Activated CD4-positive, alpha-beta T cell treated with anti-CD3 and anti-CD28 coated beads, Interleukin-2, amount 10 ng/mL, durations not matched to agents 24 days and 14 days (primary cell): Measurements from ENCODE around the gene KPTN. TPM values are rescaled to one million over a fixed set of nuclear protein-coding genes. Genes with fewer than 3 reads are reported as not detected.

ENCODE experiments used
- DNase-seq: peaks from one replicate; pipeline ENCODE4 v3.0.0; 2022
- H3K27ac Mint-ChIP-seq: one replicate; pipeline ENCODE4 v1.8.0; 2022; ENCODE audit warnings: mild to moderate bottlenecking, mixed read lengths
- H3K27me3 Mint-ChIP-seq: one replicate; pipeline ENCODE4 v1.8.0; 2022; ENCODE audit warnings: mixed read lengths
- H3K36me3 Mint-ChIP-seq: one replicate; pipeline ENCODE4 v1.8.0; 2022; ENCODE audit warnings: low read depth, mild to moderate bottlenecking, mixed read lengths
- H3K4me1 Mint-ChIP-seq: one replicate; pipeline ENCODE4 v1.8.0; 2021; ENCODE audit warnings: mixed read lengths
- H3K4me3 Mint-ChIP-seq: one replicate; pipeline ENCODE4 v1.8.0; 2022; ENCODE audit warnings: mild to moderate bottlenecking, moderate library complexity, mixed read lengths
- H3K9me3 Mint-ChIP-seq: one replicate; pipeline ENCODE4 v1.8.0; 2021; ENCODE audit warnings: mixed read lengths
- intact Hi-C: fragments of 100-400 bp; cut with micrococcal nuclease; formaldehyde crosslinking; loops from one replicate; pipeline ENCODE4 v1.15.1; 2023
- total RNA-seq: library from RNA; stranded (reverse); gene quantifications from 2 replicates; pipeline ENCODE4 v1.2.3, GENCODE V29; 2022

The KPTN gene
- total RNA-seq, 1 donor from 2014 or later = 12.2 TPM

DNA sequence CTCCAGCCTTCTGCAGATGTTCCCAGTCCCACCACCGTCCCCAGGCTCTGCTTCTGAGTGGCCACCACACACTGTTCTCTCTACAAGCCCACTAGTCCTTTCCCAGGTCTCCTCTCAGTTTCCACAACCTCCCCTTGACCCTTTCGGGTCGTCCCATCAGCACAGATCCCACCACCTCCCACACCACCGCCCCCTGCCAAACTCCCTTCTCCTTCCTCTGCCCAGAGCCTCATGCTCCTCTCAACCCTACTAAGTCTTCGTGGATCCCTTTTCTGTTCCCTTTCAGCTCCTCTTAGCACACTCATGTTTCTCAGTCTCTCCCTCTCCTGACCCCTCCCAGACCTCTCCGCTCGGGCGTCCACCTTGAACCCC lies 28.9 kb upstream of the KPTN start:
- Mint-ChIP-seq H3K4me3 (peak overlapping the region; percentile 99), H3K27me3 (no peaks in the 10 kb centered on the region), H3K27ac (peak overlapping the region; percentile 79), H3K36me3 (peaks cover 20% of the 10 kb centered on the region), H3K9me3 (no peaks in the 10 kb centered on the region), H3K4me1 (peaks cover 67% of the 10 kb centered on the region)
- intact Hi-C loops = no loop called here
- no peak for DNase-seq

DNA sequence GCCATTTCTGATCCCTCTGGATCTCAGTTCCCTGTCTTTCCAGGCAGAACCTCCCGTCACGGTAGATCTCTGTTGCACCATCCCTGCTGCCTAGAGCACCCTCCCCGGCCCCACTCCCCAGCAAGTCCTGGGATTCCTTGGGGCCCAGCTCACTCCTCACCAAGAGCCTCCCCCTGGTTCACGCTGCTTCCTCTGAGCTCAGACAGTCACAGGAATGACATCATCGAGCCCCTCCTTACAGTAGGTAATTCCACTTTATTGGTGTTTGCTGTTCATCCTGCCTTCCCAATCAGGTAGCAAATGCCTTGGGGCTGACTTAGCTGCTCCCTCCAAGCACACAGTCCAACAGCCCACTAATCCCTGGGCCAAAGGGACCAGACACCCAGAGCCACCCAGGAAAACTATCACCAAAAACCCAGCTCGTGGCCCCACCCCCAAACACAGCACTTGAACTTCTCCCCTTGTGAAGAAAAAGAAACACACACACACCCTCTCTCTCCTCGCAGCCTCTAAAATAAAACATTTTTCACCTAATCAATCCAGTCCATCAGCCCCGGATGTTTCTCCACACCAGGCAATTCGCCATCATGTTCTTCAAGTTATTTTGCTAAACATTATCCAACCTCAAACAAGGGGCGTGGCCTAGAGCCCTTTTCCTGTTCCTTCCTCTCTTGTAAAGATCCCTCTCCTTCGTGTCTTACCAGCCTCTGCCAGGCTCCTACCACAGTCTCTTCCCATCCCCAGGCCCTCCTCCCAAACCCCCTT lies 28.3 kb upstream of the KPTN start:
- peaks cover 65% of the 10 kb centered on the region for H3K4me1 Mint-ChIP-seq
- no peaks in the 10 kb centered on the region for H3K27me3 Mint-ChIP-seq
- DNase-seq = peak; percentile 79
- H3K9me3 Mint-ChIP-seq = no peaks in the 10 kb centered on the region
- H3K36me3 Mint-ChIP-seq = peaks cover 20% of the 10 kb centered on the region
- intact Hi-C loops = no loop called here
- peak overlapping the region; percentile 79 for H3K27ac Mint-ChIP-seq
- H3K4me3 Mint-ChIP-seq = peak overlapping the region; percentile 99

DNA sequence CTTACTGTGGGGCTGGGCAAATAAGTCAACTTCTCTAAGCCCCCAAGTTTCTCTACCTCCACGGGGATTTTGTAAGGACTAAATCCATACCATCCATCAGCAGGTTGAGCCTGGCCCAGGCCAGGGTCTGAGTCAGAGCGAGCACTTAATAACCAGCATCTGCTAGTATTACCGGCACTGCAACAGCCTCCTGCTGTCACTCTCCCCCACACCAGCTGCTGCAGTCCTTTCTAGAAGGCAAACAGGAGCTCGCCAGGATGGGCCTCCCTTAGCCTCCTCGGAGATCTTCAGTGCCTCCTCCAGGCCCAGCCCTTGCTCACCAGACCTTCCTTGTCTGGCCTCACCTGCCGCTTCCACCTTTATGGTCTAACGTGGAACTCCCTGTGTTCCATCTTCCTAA lies 27.7 kb upstream of the KPTN start:
- H3K9me3 Mint-ChIP-seq = no peaks in the 10 kb centered on the region
- H3K27ac Mint-ChIP-seq = no peak overlapping the region
- peaks cover 20% of the 10 kb centered on the region for H3K36me3 Mint-ChIP-seq
- intact Hi-C loops = no loop called here
- no peak for DNase-seq
- H3K27me3 Mint-ChIP-seq = no peaks in the 10 kb centered on the region
- peak overlapping the region; percentile 99 for H3K4me3 Mint-ChIP-seq
- peaks cover 58% of the 10 kb centered on the region for H3K4me1 Mint-ChIP-seq

DNA sequence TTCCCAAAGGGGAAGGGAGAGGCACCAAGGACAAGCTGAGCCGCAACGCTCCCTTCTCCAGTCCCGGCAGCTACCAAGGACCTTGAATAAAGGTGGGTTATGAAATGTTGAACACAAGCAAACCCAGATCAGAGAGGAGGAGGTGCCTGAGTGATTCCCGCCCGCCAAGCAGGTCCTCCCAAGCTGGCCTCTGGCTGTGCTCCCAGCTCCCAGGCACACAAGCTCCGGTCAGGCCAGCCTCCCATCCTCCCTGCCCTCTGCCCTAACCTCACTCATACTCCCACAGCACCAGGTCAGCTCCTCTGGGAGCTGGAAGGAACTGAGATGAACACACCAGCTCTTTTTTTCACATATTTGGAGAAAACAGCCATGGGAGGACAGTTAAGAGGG lies 27.1 kb upstream of the KPTN start:
- Mint-ChIP-seq H3K4me1 (peaks cover 52% of the 10 kb centered on the region), H3K4me3 (no peak overlapping the region), H3K27me3 (no peaks in the 10 kb centered on the region), H3K27ac (no peak overlapping the region), H3K36me3 (peaks cover 20% of the 10 kb centered on the region), H3K9me3 (no peaks in the 10 kb centered on the region)
- no peak for DNase-seq
- intact Hi-C loops = no loop called here

GRCh38 chr19:47510516-47511127 lies 26.6 kb upstream of the KPTN start:
- no peaks in the 10 kb centered on the region for H3K9me3 Mint-ChIP-seq
- H3K27ac Mint-ChIP-seq = no peak overlapping the region
- H3K36me3 Mint-ChIP-seq = peaks cover 22% of the 10 kb centered on the region
- no peak overlapping the region for H3K4me3 Mint-ChIP-seq
- H3K27me3 Mint-ChIP-seq = no peaks in the 10 kb centered on the region
- DNase-seq = no peak
- intact Hi-C loops = no loop called here
- H3K4me1 Mint-ChIP-seq = peaks cover 47% of the 10 kb centered on the region

GRCh38 chr19:47509973-47510372 lies 26.0 kb upstream of the KPTN start:
- H3K27me3 Mint-ChIP-seq = no peaks in the 10 kb centered on the region
- H3K27ac Mint-ChIP-seq = no peak overlapping the region
- no peak for DNase-seq
- intact Hi-C loops = no loop called here
- peaks cover 42% of the 10 kb centered on the region for H3K4me1 Mint-ChIP-seq
- H3K36me3 Mint-ChIP-seq = peaks cover 18% of the 10 kb centered on the region
- H3K9me3 Mint-ChIP-seq = no peaks in the 10 kb centered on the region
- no peak overlapping the region for H3K4me3 Mint-ChIP-seq

DNA sequence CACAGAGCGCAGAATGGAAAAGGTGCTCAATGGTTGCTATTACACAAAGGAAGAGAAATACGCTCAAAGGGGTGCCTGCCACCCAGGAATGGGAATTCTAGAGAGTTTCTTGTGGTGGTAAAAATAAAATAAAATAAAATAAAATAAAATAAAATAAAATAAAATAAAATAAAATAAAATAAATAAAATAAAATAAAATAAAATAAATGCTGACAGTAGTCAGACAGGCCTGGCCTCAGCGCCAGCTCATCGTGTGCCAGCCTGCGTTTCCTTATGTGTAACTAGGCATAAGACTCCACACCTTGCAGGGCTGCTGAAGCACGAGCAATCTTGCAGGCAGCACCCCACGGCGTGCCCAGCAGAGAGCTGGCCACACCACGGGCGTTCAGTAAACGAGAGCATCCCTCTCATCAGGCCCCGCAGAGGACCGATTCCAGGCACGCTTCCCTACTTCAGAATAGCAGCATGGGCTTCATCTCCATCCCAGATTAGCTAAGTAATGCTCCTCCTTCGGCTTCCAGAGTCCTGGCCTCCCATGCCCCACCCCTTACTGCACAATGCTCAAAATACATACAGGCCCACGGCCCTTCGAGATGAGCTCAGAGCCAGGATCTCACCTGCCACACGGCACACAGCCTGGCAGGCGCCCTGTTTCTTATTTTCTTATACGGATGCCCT lies 25.3 kb upstream of the KPTN start:
- Mint-ChIP-seq H3K4me3 (no peak overlapping the region), H3K27me3 (no peaks in the 10 kb centered on the region), H3K4me1 (peaks cover 37% of the 10 kb centered on the region), H3K36me3 (peaks cover 12% of the 10 kb centered on the region), H3K9me3 (no peaks in the 10 kb centered on the region), H3K27ac (no peak overlapping the region)
- intact Hi-C loops = no loop called here
- no peak for DNase-seq

- H3K4me3 Mint-ChIP-seq = no peak overlapping the region
- intact Hi-C loops = no loop called here
Measured at GRCh38 chr19:47508721-47509120, 24.7 kb upstream of the KPTN start.

DNA sequence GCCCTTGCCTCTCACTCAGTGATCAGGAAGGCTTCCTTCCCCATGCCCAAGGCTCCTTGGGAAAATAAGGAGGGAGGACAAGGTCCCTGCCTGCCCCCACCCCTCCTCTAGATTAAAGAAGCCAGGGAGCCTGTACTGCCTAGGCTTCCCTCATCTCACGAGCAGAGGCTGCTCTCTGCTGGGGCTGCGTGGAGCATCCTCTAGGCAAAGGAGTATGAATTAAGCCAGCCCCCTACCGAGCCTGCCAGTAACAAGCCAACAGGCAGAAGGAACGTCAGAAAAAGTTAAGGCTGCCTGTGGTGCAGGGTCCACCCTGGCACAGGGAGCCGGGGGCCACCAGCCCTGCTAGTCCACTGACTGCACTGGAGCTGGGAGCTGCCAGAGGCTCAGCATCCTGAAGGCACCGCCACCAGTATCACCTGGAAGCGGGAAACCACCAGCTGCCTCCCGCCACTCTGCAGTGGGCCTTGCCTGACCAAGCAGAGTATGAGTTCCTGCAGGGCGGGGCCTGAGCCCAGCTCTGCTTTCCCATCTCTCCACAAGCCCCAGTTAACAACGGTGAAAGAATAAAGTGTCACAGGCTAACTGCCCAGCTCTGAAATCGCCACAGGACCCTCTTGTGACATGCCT lies 24.0 kb upstream of the KPTN start:
- peaks cover 18% of the 10 kb centered on the region for H3K36me3 Mint-ChIP-seq
- H3K27me3 Mint-ChIP-seq = no peaks in the 10 kb centered on the region
- no peak overlapping the region for H3K4me3 Mint-ChIP-seq
- H3K27ac Mint-ChIP-seq = no peak overlapping the region
- intact Hi-C loops = no loop called here
- no peaks in the 10 kb centered on the region for H3K9me3 Mint-ChIP-seq
- peaks cover 30% of the 10 kb centered on the region for H3K4me1 Mint-ChIP-seq
- DNase-seq = no peak

More at GRCh38 chr19:47508721-47509120, 24.7 kb upstream of the KPTN start:
- no peak for DNase-seq
- no peak overlapping the region for H3K27ac Mint-ChIP-seq
- H3K27me3 Mint-ChIP-seq = no peaks in the 10 kb centered on the region
- no peaks in the 10 kb centered on the region for H3K9me3 Mint-ChIP-seq
- peaks cover 13% of the 10 kb centered on the region for H3K36me3 Mint-ChIP-seq
- H3K4me1 Mint-ChIP-seq = peaks cover 34% of the 10 kb centered on the region

GRCh38 chr19:47507012-47507411 lies 23.0 kb upstream of the KPTN start:
- intact Hi-C loops = no loop called here
- no peaks in the 10 kb centered on the region for H3K9me3 Mint-ChIP-seq
- H3K36me3 Mint-ChIP-seq = peaks cover 21% of the 10 kb centered on the region
- no peaks in the 10 kb centered on the region for H3K27me3 Mint-ChIP-seq
- H3K27ac Mint-ChIP-seq = no peak overlapping the region
- H3K4me3 Mint-ChIP-seq = no peak overlapping the region
- H3K4me1 Mint-ChIP-seq = peaks cover 20% of the 10 kb centered on the region
- no peak for DNase-seq

DNA sequence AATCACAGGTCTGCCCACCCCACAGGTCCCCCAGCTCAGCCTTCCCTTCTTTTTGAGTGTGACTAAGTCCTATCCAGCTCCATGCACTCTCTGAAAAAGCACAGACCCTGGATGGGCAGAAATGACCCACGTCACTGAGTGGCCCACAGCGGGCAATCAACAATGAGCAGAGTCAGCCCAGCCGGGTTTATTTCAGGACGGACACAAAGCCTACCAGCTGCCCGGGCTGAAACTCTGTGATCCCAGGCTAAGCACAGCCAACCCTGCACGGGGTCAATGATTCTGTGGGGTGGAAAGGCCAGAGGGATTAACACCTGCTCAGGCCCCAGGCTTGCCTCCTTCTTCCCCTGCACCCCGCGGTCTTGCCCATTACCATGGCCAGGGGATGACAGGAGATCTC lies 22.4 kb upstream of the KPTN start:
- Mint-ChIP-seq H3K9me3 (no peaks in the 10 kb centered on the region), H3K27ac (no peak overlapping the region), H3K27me3 (no peaks in the 10 kb centered on the region)

DNA sequence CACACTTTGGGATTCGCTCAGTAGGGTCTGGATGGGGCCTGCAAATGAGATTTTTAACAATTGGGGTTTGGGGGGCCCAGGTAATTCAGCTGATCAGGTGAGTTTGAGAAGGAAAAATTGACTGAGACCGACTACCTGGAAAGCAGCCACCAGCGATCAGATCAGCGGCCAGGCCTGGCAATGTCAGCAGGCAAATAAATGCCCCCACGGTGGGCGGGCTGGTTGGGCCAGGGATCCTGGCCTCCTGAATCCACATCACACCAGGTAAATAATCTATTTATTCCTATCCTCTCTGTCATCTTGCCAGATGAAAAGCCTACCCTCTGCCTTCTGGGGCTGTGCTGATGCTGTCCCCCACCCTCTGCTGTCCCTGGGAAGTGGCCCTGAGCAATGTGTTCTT lies 21.5 kb upstream of the KPTN start:
- Mint-ChIP-seq H3K4me3 (no peak overlapping the region), H3K27ac (no peak overlapping the region), H3K27me3 (no peaks in the 10 kb centered on the region), H3K4me1 (peaks cover 16% of the 10 kb centered on the region), H3K36me3 (peaks cover 25% of the 10 kb centered on the region), H3K9me3 (no peaks in the 10 kb centered on the region)
- intact Hi-C loops = no loop called here
- DNase-seq = no peak

More for the DNA sequence above, 22.4 kb upstream of the KPTN start:
- intact Hi-C loops = no loop called here
- Mint-ChIP-seq H3K4me1 (peaks cover 17% of the 10 kb centered on the region), H3K36me3 (peaks cover 22% of the 10 kb centered on the region), H3K4me3 (no peak overlapping the region)
- no peak for DNase-seq

DNA sequence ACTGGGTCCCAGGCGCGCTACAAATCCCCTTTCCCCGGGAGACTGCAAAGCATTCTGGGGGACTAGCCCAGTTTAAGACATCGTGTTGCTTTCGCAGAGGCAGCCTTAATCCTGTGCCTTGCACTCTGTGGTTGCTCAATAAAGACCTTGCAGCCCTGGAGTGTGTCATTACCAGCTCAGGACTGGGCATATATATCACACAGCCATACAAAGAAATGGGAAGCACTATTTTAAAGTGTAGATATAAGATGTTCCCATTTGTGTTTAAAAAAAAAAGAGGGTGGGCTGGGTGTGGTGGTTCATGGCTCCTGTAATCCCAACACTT lies 19.8 kb upstream of the KPTN start:
- intact Hi-C loops = no loop called here
- peaks cover 24% of the 10 kb centered on the region for H3K36me3 Mint-ChIP-seq
- H3K4me1 Mint-ChIP-seq = peaks cover 7% of the 10 kb centered on the region
- no peak overlapping the region for H3K27ac Mint-ChIP-seq
- H3K27me3 Mint-ChIP-seq = no peaks in the 10 kb centered on the region
- H3K9me3 Mint-ChIP-seq = no peaks in the 10 kb centered on the region
- no peak overlapping the region for H3K4me3 Mint-ChIP-seq
- no peak for DNase-seq
